Progenitor cell of endocrine pancreas (in vitro differentiated cells): Measurements from ENCODE around the gene ABCC9. TPM values are rescaled to one million over a fixed set of nuclear protein-coding genes. Genes with fewer than 3 reads are reported as not detected.

Experiments
- DNase-seq: peaks from one replicate; pipeline ENCODE4 v3.0.0; 2021; ENCODE audit warnings: low spot score; ENCODE audit not compliant: unreplicated experiment
- H3K27ac Mint-ChIP-seq: 2 replicates; pipeline ENCODE4 v1.8.0; 2021; ENCODE audit warnings: mild to moderate bottlenecking, moderate library complexity, mixed read lengths
- H3K27me3 Mint-ChIP-seq: 2 replicates; pipeline ENCODE4 v1.8.0; 2021; ENCODE audit warnings: mixed read lengths
- H3K36me3 Mint-ChIP-seq: 2 replicates; pipeline ENCODE4 v1.8.0; 2022; ENCODE audit warnings: mixed read lengths; ENCODE audit not compliant: insufficient read depth
- H3K4me1 Mint-ChIP-seq: 2 replicates; pipeline ENCODE4 v1.8.0; 2021; ENCODE audit warnings: low read depth, mixed read lengths
- H3K4me3 Mint-ChIP-seq: 2 replicates; pipeline ENCODE4 v1.8.0; 2021; ENCODE audit warnings: low read depth, mild to moderate bottlenecking, moderate library complexity, mixed read lengths
- H3K9me3 Mint-ChIP-seq: 2 replicates; pipeline ENCODE4 v1.8.0; 2021; ENCODE audit warnings: low read depth, mixed read lengths
- total RNA-seq: library from RNA; stranded (reverse); gene quantifications from 2 replicates; pipeline ENCODE4 v1.2.1, GENCODE V29; 2021
- TF ChIP-seq, protein P1 (sequence below): fragments of 200-600 bp; sonication (generic); IDR thresholded peaks from one replicate; pipeline ENCODE4 v1.5.0; 2021; ENCODE audit warnings: antibody characterized with exemption, mild to moderate bottlenecking; ENCODE audit not compliant: unreplicated experiment

The ABCC9 gene
- total RNA-seq, 1 donor from 2014 or later: 0.29 TPM

DNA sequence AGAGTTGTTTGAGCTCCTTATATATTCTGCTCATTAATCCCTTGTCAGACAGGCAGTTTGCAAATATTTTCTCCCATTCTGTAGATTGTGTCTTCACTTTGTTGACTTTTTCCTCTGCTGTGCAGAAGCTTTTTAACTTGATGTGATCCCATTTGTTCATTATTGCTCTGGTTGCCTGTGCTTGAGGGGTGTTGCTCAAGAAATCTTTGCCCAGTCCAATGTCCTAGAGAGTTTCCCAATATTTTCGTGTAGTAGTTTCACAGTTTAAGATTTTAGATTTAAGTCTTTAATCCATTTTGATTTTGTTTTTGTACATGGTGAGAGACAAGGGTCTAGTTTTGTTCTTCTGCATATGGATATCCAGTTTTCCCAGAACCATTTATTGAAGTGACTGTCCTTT, 19.8 kb downstream of the ABCC9 start:
- Mint-ChIP-seq H3K36me3 (no peaks in the 10 kb centered on the region), H3K4me1 (no peaks in the 10 kb centered on the region), H3K27ac (no peak overlapping the region), H3K9me3 (peaks cover 3% of the 10 kb centered on the region), H3K4me3 (no peak overlapping the region), H3K27me3 (peaks cover 12% of the 10 kb centered on the region)
- TF ChIP-seq, protein P1, sequence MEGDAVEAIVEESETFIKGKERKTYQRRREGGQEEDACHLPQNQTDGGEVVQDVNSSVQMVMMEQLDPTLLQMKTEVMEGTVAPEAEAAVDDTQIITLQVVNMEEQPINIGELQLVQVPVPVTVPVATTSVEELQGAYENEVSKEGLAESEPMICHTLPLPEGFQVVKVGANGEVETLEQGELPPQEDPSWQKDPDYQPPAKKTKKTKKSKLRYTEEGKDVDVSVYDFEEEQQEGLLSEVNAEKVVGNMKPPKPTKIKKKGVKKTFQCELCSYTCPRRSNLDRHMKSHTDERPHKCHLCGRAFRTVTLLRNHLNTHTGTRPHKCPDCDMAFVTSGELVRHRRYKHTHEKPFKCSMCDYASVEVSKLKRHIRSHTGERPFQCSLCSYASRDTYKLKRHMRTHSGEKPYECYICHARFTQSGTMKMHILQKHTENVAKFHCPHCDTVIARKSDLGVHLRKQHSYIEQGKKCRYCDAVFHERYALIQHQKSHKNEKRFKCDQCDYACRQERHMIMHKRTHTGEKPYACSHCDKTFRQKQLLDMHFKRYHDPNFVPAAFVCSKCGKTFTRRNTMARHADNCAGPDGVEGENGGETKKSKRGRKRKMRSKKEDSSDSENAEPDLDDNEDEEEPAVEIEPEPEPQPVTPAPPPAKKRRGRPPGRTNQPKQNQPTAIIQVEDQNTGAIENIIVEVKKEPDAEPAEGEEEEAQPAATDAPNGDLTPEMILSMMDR: no peak
- no peak for DNase-seq

DNA sequence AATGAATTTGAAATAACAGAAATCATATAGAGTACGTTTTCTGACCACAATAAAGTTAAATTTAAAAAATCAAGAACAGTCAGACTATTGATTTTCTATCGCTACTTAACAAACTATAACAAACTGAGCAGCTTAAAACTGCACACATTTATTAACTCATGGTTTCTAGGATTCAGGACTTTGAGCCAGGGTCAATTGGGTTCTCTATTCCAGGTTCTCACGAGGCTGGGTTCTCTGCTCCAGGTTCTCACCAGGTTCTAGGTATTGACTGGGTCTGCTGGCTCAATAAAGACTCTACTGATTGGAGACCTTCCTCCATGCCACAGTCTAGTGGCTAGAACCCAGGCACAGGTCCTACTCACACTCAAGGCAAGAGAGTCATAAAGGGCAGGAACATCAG, 22.8 kb downstream of the ABCC9 start:
- Mint-ChIP-seq H3K4me1 (no peaks in the 10 kb centered on the region), H3K27me3 (peaks cover 12% of the 10 kb centered on the region), H3K27ac (no peak overlapping the region), H3K9me3 (peaks cover 3% of the 10 kb centered on the region), H3K36me3 (no peaks in the 10 kb centered on the region), H3K4me3 (no peak overlapping the region)
- TF ChIP-seq, protein P1: no peak
- no peak for DNase-seq

DNA sequence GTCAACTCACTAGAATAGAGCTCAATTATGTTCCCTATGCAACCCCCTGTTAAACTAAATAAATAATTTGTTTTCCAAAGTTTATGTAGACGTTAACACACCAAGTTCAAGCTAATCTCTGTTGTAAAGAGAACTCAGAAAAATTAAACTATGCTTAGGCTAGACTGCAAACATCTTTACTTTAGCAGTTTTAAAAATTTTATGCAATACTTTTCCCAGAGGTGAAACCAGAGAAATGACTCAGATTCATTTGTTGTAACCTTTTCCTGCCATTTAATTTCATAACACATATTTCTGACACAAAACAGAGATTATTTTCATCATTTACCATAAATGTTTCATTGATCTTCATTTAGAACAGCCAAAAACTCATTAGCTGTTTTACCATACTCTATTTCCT, 27.4 kb downstream of the ABCC9 start:
- no peaks in the 10 kb centered on the region for H3K27me3 Mint-ChIP-seq

DNA sequence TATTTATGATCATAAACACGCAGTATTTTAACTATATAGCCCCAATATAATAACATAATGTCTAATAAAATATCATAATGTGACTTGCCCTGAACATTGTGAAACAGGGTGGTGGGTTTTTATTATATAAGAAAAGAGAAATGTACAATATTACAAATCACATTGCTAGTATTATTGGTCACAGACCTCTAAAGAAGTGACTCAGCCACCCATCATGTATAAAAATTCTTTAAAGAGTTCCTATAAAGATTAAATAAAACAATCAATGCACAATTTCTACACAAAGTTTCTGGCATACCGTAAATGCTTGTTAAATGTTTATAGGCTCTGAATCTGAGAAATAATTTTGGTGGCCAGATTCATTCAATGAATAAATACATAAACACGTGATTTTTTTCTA, 28.9 kb downstream of the ABCC9 start:
- H3K4me3 Mint-ChIP-seq: no peak overlapping the region
- DNase-seq: no peak
- H3K9me3 Mint-ChIP-seq: no peaks in the 10 kb centered on the region
- TF ChIP-seq, protein P1: no peak
- no peaks in the 10 kb centered on the region for H3K4me1 Mint-ChIP-seq
- H3K27ac Mint-ChIP-seq: no peak overlapping the region
- H3K36me3 Mint-ChIP-seq: no peaks in the 10 kb centered on the region
- H3K27me3 Mint-ChIP-seq: no peaks in the 10 kb centered on the region

More for the DNA sequence above, 27.4 kb downstream of the ABCC9 start:
- Mint-ChIP-seq H3K36me3 (no peaks in the 10 kb centered on the region), H3K4me1 (no peaks in the 10 kb centered on the region), H3K4me3 (no peak overlapping the region), H3K9me3 (no peaks in the 10 kb centered on the region), H3K27ac (no peak overlapping the region)
- DNase-seq: no peak
- TF ChIP-seq, protein P1: no peak

DNA sequence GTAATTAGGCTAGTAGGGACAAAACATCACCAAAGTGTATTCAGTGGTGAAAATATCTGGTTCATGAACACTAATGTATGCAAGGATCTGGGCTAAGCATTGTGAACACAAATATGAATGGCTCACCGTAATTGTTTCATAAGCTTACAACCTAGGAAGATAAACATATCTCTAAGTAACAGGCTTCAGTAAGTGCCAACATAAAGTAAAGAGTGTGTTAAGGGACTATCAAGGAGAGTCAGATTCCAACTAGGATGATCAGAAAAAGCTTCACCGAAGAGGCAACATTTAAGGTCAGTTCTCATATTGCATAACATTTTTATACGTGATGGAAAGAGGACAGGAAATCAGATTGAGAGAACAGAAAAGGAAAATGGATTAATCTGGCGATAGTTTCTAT, 29.4 kb downstream of the ABCC9 start:
- H3K4me1 Mint-ChIP-seq: no peaks in the 10 kb centered on the region
- H3K27me3 Mint-ChIP-seq: no peaks in the 10 kb centered on the region
- no peaks in the 10 kb centered on the region for H3K9me3 Mint-ChIP-seq
- TF ChIP-seq, protein P1: no peak
- H3K27ac Mint-ChIP-seq: no peak overlapping the region
- H3K4me3 Mint-ChIP-seq: no peak overlapping the region
- H3K36me3 Mint-ChIP-seq: no peaks in the 10 kb centered on the region
- DNase-seq: no peak
